HK-2 (cell line): ENCODE results near the gene ANKRD6.

ENCODE experiments used
- DNase-seq: peaks from one replicate; pipeline ENCODE4 v3.0.0-alpha.2; 2018; ENCODE audit not compliant: unreplicated experiment

Gene ANKRD6

DNA sequence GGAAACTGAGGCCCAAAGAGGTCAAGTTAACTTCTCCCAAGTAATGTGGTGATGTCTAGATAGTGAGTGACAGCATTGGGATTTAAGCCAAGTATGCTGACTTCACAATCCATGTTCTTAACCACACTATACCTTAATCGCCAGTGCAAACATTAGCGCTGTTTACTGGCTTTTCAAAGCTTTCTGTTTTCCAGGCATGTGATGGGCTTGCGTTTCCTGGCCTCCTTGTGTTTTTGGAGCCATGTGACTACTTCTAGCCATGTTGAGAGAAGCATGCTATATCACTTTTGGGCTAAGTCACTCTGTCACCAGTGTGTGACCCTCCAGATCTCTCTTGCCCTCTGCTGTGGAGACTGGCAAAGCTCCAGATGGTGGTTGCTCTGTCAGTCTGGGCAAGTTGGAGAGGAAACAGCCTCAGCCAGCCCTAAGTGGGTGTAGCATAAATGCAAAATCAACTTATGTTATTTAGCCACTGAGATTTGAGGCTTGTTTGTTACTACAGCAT lies 76.9 kb downstream of the ANKRD6 start:
- no peak for DNase-seq

DNA sequence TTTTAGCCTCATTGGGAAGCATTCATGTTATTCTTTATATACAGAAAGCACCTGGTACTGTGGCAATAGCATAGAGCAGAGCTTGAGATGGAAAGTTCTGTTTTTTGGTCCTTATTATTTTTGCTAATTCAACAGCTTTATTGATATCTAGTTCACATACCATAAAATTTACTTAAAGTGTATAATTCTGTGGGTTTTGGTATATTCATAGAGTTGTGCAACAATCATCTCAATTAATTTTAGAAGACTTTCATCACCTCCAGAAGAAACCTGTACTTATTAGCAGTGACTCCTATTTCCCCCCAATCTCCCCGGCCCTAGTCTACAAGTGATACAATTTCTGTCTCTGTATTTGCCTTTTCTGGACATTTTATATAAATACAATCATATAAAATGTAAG lies 77.4 kb downstream of the ANKRD6 start:
- no peak for DNase-seq

DNA sequence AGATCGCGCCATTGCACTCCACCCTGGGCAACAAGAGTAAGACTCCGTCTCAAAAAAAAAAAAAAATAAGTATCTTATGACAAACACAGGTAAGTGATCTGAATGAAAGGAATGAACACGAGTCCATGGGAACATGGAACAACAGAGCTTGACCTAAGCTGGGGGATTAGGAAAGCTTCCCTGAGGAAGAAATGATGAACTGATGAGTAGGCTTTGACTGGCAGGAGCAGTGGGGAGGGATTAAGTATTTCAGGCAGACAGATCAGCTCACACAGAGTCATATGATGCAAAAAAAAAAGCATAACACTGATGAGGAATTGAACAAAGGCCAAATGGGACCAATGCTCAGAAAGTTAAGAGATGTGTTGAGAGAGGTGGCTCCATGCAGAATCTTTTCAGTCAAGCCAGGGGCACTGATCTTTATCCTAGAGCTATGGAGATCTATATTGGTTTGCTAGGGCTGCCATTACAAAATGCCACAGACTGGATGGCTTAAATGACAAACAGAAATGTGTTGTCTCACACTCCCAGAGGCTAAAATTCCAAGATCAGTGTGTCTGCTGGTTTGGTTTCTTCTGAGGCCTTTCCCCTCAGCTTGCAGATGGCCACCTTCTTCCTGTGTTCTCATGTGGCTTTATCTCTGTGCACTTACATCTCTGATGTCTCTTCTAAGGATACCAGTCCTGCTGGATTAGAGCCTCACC lies 85.6 kb downstream of the ANKRD6 start:
- no peak for DNase-seq

DNA sequence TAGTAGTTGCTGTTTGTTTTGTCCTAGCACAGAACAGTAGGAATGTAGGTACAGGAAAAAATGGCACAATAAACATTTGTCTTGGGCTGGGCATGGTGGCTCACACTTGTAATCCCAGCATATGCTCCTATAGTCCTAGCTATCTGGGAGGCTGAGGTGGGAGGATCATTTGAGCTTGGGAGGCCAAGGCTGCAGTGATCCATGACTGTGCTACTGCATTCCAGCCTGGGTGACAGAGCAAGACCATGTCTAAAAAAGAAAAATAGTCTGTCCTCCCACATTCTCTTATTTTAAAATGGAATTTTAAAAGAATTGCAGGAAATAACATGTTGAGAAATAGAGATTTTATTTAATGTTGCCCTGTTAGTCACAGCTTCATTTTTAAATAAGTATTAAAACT lies 87.8 kb downstream of the ANKRD6 start:
- no peak for DNase-seq

DNA sequence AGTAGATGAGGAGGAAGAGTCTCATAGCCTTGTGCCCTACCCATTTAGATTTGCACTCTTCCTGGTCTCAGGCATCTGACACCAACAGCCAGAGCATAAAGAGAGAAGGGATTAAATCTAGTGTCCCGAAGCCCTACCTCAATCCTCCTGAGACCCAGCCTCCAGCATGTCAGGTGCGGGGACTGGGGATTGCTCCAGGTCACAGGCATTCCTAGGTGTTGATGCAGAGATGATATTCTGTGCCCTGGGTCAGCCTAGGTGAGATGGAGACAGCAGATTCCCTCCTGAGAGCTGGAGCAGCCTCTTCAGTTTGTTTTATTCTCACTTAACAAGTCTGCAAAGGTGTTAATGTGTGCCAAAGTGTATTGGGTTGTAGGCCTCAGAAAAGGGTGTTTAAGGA lies 89.8 kb downstream of the ANKRD6 start:
- no peak for DNase-seq

DNA sequence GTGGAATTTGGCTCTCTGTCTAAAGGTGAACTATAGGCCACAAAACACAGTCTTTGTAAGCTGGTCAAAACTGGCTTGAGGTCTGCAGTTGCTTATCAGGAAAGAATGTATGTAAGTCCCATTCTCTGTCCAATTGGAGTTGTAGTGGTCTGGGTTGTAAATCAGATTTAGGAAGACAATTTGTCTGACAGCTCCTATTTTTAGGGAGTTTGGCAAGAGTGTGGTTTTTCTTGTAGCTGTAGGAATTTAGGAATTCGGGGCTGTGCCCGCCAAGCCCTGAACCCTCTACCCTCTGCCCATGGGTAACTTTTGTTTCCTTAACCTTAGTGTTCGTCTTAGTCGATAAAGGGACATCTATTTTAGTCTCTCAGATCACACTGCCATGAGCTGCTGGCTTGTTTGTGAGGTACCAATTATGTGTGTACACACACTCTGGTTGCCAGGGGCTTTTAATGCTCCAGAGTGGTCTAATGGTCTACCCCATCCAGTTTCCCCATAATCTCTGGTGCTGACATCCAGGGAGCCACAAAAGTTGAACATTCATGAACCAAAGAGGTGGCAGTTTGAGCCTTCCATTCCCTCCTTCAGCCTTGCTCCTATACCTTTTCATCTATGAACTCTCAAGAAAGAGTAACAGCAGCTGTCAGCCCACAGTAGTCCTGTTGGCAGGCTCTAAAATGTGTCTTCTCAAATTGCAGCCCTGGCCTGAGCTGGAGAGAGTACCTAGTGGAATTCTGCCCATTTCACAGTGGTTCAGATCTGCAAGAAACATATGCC lies 93.0 kb downstream of the ANKRD6 start:
- no peak for DNase-seq

DNA sequence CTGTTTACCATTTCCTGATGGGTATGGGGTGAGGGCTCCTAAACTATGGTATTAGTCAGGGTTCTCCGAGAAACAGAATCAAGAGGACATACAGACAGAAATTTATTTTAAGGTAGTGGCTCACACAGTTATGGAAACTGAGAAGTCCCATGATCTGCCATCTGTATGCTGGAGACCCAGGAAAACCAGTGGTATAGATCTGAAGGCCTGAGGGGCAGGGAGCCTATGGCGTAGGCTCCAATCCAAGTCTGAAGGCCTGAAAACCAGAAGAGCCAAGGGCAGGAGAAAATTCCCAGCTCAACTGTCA lies 93.6 kb downstream of the ANKRD6 start:
- no peak for DNase-seq

DNA sequence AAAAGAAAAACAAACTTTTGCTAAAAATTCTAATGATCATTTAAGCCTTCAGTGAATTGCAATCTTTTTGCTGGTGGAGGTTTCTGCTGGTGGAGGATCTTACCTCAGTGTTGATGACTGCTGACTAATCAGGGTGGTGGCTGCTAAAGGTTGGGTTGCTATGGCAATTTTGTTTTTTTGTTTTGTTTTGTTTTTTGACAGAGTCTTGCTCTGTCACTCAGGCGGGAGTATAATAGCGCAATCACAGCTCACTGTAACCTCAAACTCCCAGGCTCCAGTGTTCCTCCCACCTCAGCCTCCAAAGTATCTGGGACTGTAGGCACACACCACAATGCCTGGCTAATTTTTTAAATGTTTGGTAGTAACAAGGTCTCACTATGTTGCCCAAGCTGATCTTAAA lies 94.7 kb downstream of the ANKRD6 start:
- DNase-seq, result no peak

DNA sequence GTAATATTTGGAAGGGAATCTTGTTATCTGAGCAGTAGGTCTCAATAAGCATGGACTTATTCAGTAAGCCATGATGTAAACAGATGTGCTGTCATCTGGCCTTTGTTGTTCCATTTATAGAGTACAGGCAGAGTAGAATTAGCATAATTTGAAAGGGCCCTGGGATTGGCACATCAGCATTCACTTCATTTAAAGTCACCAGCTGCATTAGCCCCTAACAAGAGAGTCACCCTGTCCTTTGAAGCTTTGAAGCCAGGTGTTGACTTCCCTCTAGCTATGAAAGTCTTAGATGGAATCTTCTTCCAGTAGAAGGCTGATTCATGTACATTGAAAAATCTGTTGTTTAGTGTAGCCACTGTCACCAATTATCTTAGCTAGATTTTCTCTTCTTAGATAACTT lies 95.9 kb downstream of the ANKRD6 start:
- DNase-seq, result no peak

DNA sequence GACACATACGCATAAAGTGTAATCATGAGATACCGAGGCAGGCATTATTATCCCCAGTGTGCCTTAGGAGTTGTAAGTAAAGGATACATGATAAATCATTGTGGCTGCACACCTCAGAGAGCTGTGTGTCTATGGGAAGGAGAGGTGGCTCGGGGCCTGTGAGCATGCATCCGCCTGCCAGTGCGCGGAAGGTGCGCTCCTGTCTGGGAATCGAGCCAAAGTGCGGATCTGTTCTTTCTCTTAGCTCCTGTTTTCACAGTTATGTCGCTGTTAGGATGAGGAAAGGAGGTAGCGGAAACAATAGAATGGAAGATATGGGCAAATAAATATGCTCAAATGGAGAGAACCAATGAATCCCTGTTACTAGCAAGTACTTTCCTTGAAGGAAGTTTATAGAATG lies 98.0 kb downstream of the ANKRD6 start:
- DNase-seq, result no peak

DNA sequence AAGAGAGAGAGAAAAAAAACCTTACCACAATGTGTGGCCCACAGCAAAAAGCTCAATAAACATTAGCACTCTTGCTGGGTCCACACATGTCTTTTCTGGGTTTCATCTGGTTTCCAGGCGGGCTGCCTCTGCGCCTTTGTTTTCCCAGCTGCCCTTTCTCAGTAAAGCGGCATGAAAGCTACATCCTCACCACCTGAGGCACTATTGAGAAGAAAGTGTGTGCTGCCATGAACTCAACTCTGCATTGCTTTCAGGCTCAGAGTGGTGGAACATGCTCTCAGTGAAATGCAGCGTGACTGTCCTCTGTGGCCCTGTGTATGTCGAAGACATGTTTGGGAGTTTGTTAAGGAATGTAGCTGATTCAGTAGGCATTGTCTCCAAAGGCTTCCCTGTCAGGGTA lies 103.3 kb downstream of the ANKRD6 start:
- DNase-seq, result no peak

DNA sequence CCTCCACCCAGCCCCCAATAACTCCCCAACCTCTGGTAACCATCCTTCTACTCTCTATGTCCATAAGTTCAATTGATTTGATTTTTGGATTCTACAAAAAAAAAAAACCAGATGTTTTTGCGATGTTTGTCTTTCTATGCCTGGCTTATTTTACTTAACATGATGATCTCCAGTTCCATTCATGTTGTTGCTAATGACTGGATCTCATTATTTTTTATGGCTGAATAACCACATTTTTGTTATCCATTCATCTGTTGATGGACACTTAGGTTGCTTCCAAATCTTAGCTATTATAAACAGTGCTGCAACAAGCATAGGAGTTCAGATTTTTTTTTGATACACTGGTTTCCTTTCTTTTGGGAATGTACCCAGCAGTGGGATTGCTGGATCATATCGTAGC lies 106.8 kb downstream of the ANKRD6 start:
- no peak for DNase-seq

DNA sequence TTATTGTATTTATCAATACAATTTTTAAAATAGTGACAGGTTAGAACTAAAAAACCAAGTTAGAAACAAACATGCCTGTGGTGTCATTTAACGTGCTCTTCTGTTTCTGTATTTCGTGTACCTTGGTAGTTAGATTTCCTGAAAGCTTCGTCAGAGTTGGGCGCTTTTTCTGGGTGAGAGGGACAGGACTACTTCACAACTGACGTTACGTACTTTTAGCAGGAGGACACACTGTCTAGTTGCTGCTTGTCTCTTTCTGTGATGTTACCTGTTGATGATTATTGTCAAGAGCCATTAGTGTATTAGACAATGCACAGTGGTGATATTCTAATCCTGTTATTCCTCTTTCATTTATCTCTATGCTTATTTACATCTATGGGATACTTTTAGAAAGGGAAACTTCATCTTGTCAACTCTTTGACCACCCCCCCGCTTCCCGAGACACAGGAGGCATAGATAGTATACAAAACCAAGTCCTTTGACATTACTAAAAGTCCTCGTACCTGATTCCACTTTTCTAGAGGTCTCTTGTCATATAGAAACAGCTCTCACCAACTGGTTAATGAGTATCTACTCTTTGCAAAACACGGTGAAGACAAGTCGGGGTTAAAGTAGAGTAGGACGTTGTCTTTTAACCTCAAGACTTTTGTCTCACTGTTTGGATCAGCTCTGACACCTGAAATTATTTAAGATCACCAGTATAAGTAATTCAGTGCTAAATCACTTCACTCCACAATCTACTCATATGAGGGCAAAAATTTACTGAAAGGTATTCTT lies 109.3 kb downstream of the ANKRD6 start:
- DNase-seq, result no peak

DNA sequence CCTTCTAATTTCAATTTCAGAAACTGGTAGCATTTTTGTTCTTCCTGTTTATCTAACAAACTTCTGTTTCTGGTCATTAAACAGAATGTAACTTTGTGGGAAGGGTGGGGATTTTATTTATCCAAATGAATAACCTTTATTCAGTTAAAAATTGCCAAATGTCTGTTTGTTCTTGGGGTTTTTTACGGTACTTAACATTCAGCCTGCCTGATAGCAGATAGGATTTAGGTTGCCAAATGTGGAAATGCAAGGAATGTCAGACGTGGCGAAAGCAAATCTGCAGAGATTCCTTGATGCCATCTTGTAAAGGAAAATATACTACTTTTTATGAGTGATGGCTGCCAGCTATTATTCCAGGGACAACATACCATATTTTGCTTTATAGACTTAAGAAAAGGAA lies 109.9 kb downstream of the ANKRD6 start:
- no peak for DNase-seq

DNA sequence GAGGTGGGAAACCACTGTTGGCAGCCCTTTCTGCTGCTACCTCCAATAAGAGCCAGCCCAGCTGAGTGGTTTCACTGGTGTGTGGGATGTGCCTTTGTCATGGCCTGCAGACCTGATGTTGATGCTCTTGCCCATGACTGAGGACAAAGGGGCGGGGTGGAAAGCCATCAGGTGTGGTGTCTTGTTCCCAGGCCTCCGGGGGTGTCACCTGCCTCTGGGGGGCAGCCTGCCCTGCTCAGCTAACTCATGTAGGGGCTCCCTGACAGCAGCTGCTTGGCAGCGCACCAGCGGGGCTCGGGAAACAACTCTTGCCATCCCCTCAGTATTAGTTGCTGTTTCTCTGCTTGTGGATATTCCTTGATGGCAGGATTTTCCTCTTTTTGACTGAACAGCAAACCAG lies 114.3 kb downstream of the ANKRD6 start:
- DNase-seq, result no peak

DNA sequence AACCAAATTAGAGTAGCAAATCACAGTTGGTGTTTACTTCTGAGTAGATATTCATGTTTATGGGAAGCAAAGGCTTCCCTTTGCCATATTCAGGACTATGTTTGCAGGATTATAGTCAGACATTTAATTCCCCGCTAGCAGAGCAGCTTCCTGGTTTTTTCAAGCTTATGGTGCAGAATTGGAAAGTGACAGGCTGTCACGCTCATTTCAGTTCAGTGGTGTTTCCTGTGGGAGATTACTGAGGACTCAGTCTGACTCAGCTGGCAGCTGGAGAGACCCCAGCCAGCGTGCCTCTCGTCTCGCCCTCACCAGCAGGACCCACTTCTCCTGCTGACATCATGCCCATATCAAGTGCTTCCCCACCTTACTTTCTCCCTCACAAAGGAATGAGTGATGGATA lies 120.5 kb downstream of the ANKRD6 start:
- DNase-seq, result no peak

DNA sequence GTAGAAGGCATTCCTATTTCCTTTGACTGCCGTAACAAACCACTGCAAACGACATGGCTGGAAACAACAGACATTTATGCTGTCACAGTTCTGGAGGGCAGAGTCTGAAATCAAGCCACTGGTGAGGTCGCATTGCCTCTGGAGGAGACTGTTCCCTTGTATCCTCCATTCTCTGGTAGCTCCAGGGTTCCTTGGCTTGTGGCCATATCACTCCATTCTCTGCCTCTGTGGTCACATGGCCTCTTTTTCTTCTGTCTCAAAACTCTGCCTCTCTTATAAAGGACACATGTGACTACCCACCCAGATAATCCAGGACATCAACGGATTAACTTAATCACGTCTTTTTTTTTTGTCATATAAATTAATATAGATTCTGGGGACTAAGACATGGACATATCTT lies 121.2 kb downstream of the ANKRD6 start:
- no peak for DNase-seq

DNA sequence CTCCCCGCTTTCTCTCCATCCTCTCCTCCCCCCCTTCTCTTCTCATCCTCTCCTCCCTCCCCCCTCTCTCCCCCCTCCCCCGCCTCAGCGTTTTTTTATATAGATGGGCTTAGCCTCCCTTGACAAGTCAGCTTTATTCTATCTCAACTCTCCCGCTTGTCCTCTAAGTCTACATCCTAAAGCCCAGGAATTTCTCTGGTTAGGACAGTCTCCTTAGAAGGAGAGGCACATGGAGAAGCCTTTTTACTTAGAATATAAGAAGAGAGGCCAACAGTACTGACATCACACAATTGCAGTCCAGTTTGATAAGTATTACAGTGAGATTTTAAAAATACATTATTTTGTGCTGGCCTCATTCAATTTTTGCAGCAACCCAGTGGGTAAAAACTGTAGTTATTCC lies 122.1 kb downstream of the ANKRD6 start:
- no peak for DNase-seq

DNA sequence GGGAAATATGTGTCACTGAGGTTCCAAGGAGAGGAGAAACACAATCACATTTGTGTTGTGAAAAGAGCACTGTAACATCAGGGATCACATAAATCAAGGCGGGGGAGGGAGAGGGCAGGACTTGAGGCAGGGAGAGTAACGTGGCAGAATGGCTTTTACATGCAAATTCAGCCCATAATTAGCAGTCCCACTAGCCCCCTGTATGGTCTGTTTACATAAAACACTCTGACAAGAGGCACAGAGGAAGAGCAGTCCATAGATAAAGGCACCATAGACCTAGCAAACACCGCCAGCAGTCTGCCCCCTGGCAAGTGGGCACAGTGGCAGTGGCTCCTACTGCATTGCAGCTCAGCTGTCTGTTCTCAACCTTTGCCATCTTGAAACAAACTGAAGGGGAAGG lies 122.9 kb downstream of the ANKRD6 start:
- no peak for DNase-seq

DNA sequence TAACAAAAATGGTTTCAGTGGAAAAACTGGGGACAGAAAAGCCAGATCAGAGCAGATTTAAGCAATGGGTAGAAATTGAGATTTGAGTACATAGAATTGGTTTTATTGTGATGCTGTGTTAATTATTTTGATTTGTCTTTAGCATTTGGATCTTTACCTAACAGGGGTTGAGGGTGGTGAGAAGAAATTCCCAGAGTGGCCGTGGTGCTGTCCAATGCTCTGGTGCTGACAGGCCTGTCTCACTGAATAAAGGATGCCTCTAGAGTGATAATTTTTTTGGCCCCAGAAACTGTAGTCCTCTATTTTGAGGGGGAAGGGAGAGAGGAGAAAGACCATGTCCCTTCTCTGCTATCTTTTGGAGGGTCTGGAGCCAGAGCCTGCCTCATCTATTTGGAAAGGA lies 126.5 kb downstream of the ANKRD6 start:
- no peak for DNase-seq

DNA sequence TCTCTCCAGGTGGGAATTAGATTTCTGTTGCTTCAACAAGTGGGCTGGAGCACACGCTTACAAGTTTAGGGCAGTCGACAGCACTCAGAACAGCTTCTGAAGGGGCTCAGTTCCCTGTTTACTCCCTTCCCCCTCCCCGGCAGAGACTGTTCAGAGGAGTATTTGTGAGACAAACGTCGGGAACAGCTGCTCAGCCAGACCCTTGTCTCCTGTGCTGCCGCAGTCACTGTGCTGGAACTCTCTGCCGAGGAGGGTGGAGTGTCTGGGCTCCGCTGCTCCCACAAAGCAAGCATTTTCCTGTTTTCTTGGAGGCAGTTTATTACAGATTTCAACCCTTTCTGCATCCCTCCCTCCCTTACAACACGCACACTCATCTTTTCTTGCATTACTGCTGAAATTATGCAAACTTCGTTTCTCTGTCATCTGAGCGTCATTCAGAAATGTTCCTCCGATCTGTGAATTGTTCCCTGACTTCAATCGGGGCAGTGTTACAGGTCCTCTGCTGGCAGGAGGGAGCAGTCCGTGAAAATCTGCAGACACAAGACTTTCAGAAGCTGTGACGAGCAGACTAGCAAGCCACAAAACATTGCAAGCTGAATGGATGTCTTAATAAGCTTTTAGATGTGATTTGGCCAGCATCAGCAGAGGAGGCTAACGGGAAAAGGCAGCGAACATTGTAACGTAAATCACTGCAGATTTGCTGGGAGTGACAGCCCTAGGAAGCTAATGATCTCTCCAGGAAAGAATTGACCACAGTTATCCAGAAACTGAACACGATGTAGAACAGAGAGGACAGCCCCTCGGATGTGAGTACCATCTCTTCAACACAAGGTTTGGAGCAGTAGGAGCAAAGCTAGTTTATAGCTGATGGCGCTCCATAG lies 129.4 kb downstream of the ANKRD6 start:
- no peak for DNase-seq

DNA sequence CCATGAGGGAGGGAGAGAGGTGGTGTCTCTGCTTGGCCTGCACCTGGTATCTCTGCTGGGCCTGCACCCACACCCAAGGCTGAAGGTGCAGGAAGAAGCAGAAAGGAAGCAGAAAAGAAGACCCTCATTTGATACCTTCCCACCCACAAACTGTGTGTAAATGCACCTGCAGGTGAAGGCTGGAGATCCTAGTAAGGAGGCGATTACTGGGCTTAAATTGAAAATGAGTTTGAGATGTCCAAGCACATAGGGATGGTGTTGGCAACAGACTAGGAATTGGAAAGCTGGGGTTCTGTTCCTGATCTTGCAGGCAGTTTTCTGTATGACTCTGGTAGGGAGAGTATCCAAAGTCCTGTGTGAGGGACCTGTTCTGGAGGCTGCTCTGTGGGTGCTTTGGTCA lies 130.9 kb downstream of the ANKRD6 start:
- DNase-seq, result no peak
